H1 (cell line): Measurements from ENCODE around the gene LYPD4. TPM values are rescaled to one million over a fixed set of nuclear protein-coding genes. Genes with fewer than 3 reads are reported as not detected.

ENCODE experiments used
- CTCF ChIA-PET: fragments of 300-600 bp; sonication (Branson Sonifier 250); formaldehyde crosslinking; loops from one replicate; lab custom pipeline; 2021; ENCODE audit not compliant: partially characterized antibody; lab: Charles Lee
- POLR2A ChIA-PET: fragments of 300-600 bp; sonication (Branson Sonifier 250); formaldehyde crosslinking; loops from one replicate; lab custom pipeline; 2021; ENCODE audit warnings: inconsistent platforms; ENCODE audit not compliant: partially characterized antibody; lab: Charles Lee
- DNase-seq, 2 experiments: peaks; one replicate each; pipeline versions ENCODE4 v3.0.0 to v3.0.0-alpha.2; 2010 to 2022; ENCODE audit warnings: low spot score in 2 of 2, low read depth in 1 of 2, mixed read lengths in 1 of 2
- FAIRE-seq: peaks from 2 replicates; lab custom pipeline; 2011; peaks lifted over from hg19 to GRCh38; lab: Jason Lieb, UNC
- H2AFZ ChIP-seq: 2 replicates; pipeline ENCODE4 v1.8.1; 2012; ENCODE audit warnings: low read length, inconsistent platforms
- H2AK5ac ChIP-seq: 2 replicates; pipeline ENCODE4 v1.6.1; 2013; ENCODE audit warnings: low read depth, low read length
- H2BK120ac ChIP-seq: replicated peaks from 2 replicates; pipeline ENCODE3; 2013; ENCODE audit warnings: low read depth, low read length, inconsistent platforms
- H2BK12ac ChIP-seq: 2 replicates; pipeline ENCODE4 v1.6.1; 2013; ENCODE audit warnings: low read depth, low read length
- H2BK15ac ChIP-seq: 2 replicates; pipeline ENCODE4 v1.6.1; 2013; ENCODE audit warnings: low read length
- H2BK20ac ChIP-seq: 2 replicates; pipeline ENCODE4 v1.6.1; 2013; ENCODE audit warnings: low read length
- H2BK5ac ChIP-seq: 2 replicates; pipeline ENCODE4 v1.6.1; 2013; ENCODE audit warnings: low read depth, low read length
- H3K14ac ChIP-seq: 2 replicates; pipeline ENCODE4 v1.6.1; 2013; ENCODE audit warnings: inconsistent platforms; ENCODE audit not compliant: insufficient read length
- H3K18ac ChIP-seq: 2 replicates; pipeline ENCODE4 v1.6.1; 2013; ENCODE audit warnings: low read length; ENCODE audit errors: extremely low read depth
- H3K23ac ChIP-seq: 2 replicates; pipeline ENCODE4 v1.6.1; 2013; ENCODE audit warnings: inconsistent platforms; ENCODE audit not compliant: insufficient read length
- H3K23me2 ChIP-seq: 2 replicates; pipeline ENCODE4 v1.6.1; 2013; ENCODE audit warnings: low read depth, low read length
- H3K27ac ChIP-seq: 2 replicates; pipeline ENCODE4 v1.6.1; 2011; ENCODE audit warnings: low read depth, low read length, inconsistent platforms
- H3K27me3 ChIP-seq, 4 experiments: replicated peaks in 1 of 4; 1 replicate in 1 of 4; 2 replicates in 3 of 4; pipeline versions ENCODE4 v1.6.1 to v1.8.1; 2011 to 2013; ENCODE audit warnings: low read length in 3 of 4, mild to moderate bottlenecking in 3 of 4, inconsistent platforms in 2 of 4, mixed read lengths in 2 of 4, moderate library complexity in 1 of 4; ENCODE audit not compliant: control insufficient read depth in 3 of 4, insufficient read depth in 3 of 4; ENCODE audit errors: extremely low read depth in 1 of 4
- H3K36me3 ChIP-seq, 4 experiments: 2 replicates each; pipeline versions ENCODE4 v1.6.1 to v1.8.1; 2011 to 2013; ENCODE audit warnings: mild to moderate bottlenecking in 4 of 4, low read length in 3 of 4, moderate library complexity in 2 of 4, control low read depth in 1 of 4, inconsistent platforms in 1 of 4; ENCODE audit not compliant: insufficient read depth in 4 of 4, control insufficient read depth in 2 of 4
- H3K4ac ChIP-seq: replicated peaks from 2 replicates; pipeline ENCODE3; 2013; ENCODE audit warnings: low read length, low read depth, mixed read lengths, inconsistent platforms; ENCODE audit not compliant: insufficient read length
- H3K4me1 ChIP-seq, 4 experiments: replicated peaks in 1 of 4; 1 replicate in 1 of 4; 2 replicates in 3 of 4; pipeline versions ENCODE4 v1.6.1 to v1.8.1; 2011 to 2013; ENCODE audit warnings: low read length in 3 of 4, inconsistent platforms in 2 of 4, mixed read lengths in 1 of 4; ENCODE audit not compliant: insufficient read depth in 4 of 4, control insufficient read depth in 3 of 4
- H3K4me2 ChIP-seq, 2 experiments: 2 replicates each; pipeline versions ENCODE4 v1.6.1 to v1.8.1; 2011 to 2013; ENCODE audit warnings: low read depth in 2 of 2, low read length in 2 of 2, control low read depth in 1 of 2, inconsistent platforms in 1 of 2, mild to moderate bottlenecking in 1 of 2; ENCODE audit not compliant: insufficient read depth in 1 of 2
- H3K4me3 ChIP-seq, 4 experiments: fragments of 200-600, 300-600 bp in 1 of 4; sonication (generic), shearing (Covaris generic), sonication (Bioruptor Twin) in 1 of 4; 2 replicates each; pipeline versions ENCODE4 v1.5.1 to v1.8.1; 2011 to 2016; ENCODE audit warnings: low read length in 4 of 4, low read depth in 3 of 4, control low read depth in 2 of 4, inconsistent platforms in 2 of 4, mild to moderate bottlenecking in 2 of 4, mixed read lengths in 1 of 4, moderate library complexity in 1 of 4; ENCODE audit not compliant: insufficient read depth in 2 of 4; ENCODE audit errors: extremely low read depth in 1 of 4
- H3K56ac ChIP-seq: replicated peaks from 2 replicates; pipeline ENCODE3; 2013; ENCODE audit warnings: low read depth, mild to moderate bottlenecking, mixed read lengths, low read length, inconsistent platforms; ENCODE audit not compliant: insufficient read length
- H3K79me1 ChIP-seq: 2 replicates; pipeline ENCODE4 v1.6.1; 2013; ENCODE audit warnings: low read depth, low read length, control low read depth
- H3K79me2 ChIP-seq, 2 experiments: 2 replicates each; pipeline versions ENCODE4 v1.6.1 to v1.8.1; 2012 to 2013; ENCODE audit warnings: low read length in 2 of 2, mild to moderate bottlenecking in 2 of 2, inconsistent platforms in 1 of 2; ENCODE audit not compliant: insufficient read depth in 2 of 2, control insufficient read depth in 1 of 2
- H3K9ac ChIP-seq, 4 experiments: replicated peaks in 1 of 4; 1 replicate in 1 of 4; 2 replicates in 3 of 4; pipeline versions ENCODE4 v1.6.1 to v1.8.1; 2011 to 2013; ENCODE audit warnings: low read depth in 3 of 4, low read length in 3 of 4, control low read depth in 2 of 4, mild to moderate bottlenecking in 2 of 4, moderate library complexity in 2 of 4, inconsistent platforms in 1 of 4; ENCODE audit errors: extremely low read depth in 1 of 4
- H3K9me3 ChIP-seq, 2 experiments: 2 replicates each; pipeline versions ENCODE4 v1.6.1 to v1.8.1; 2012 to 2013; ENCODE audit warnings: mild to moderate bottlenecking in 2 of 2, moderate library complexity in 2 of 2, control low read depth in 1 of 2, inconsistent platforms in 1 of 2, low read depth in 1 of 2, low read length in 1 of 2, mixed read lengths in 1 of 2; ENCODE audit not compliant: insufficient read depth in 2 of 2
- H4K20me1 ChIP-seq, 2 experiments: replicated peaks in 1 of 2; 2 replicates each; pipeline versions ENCODE3 to v1.8.1; 2011 to 2013; ENCODE audit warnings: inconsistent platforms in 2 of 2, low read length in 2 of 2, mild to moderate bottlenecking in 1 of 2; ENCODE audit not compliant: insufficient read depth in 2 of 2, control insufficient read depth in 1 of 2
- H4K5ac ChIP-seq: 2 replicates; pipeline ENCODE4 v1.6.1; 2013; ENCODE audit warnings: low read length, low read depth, mixed read lengths, inconsistent platforms; ENCODE audit not compliant: insufficient read length
- H4K8ac ChIP-seq: 2 replicates; pipeline ENCODE4 v1.8.0; 2013; ENCODE audit warnings: mild to moderate bottlenecking, moderate library complexity, low read length, inconsistent platforms; ENCODE audit not compliant: insufficient read depth; ENCODE audit errors: extremely low read depth
- H4K91ac ChIP-seq: replicated peaks from 2 replicates; pipeline ENCODE3; 2013; ENCODE audit warnings: low read length, mixed read lengths, inconsistent platforms; ENCODE audit not compliant: insufficient read length
- CTBP2 ChIP-seq: IDR thresholded peaks from 2 replicates; pipeline ENCODE4 v1.7.0; 2011; ENCODE audit warnings: borderline replicate concordance, mild to moderate bottlenecking, moderate library complexity, mixed read lengths, low read length; ENCODE audit not compliant: insufficient read depth, insufficient read length
- HDAC2 ChIP-seq, 2 experiments: fragments of 300-600 bp in 1 of 2; sonication (generic) in 1 of 2; IDR thresholded peaks; 2 replicates each; pipeline ENCODE4 v1.6.1; 2011 to 2012; ENCODE audit warnings: low read depth in 2 of 2, low read length in 2 of 2, mild to moderate bottlenecking in 2 of 2, moderate library complexity in 2 of 2, borderline replicate concordance in 1 of 2, inconsistent platforms in 1 of 2
- POLR2A ChIP-seq, 2 experiments: IDR thresholded peaks; 1 replicate in 1 of 2; 2 replicates in 1 of 2; pipeline ENCODE4 v1.6.1; 2011; ENCODE audit warnings: low read depth in 2 of 2, low read length in 2 of 2, mild to moderate bottlenecking in 2 of 2; ENCODE audit errors: control extremely low read depth in 1 of 2
- POLR2AphosphoS5 ChIP-seq: IDR thresholded peaks from 2 replicates; pipeline ENCODE4 v1.6.1; 2011; ENCODE audit warnings: low read depth, low read length
- WGBS, 2 experiments: shearing (Covaris generic) in 1 of 2; methylation state at CpG; one replicate each; pipeline versions ENCODE4 v1.1.6 to v1.1.7; 2013 to 2015; ENCODE audit warnings: low lambda C conversion rate in 2 of 2, mixed read lengths in 2 of 2, inconsistent platforms in 1 of 2, low coverage in 1 of 2, missing lambda C conversion rate in 1 of 2; ENCODE audit not compliant: insufficient replicate concordance in 2 of 2, insufficient coverage in 1 of 2, insufficient read length in 1 of 2; ENCODE audit errors: extremely low coverage in 1 of 2, missing lambda C conversion rate in 1 of 2; 5-methylcytosine and 5-hydroxymethylcytosine counted together
- polyA plus RNA-seq, 7 experiments: library from polyadenylated mRNA; depleted of rRNA in 3 of 7; stranded (reverse) in 5 of 7; unstranded in 2 of 7; fragments of >200 nt in 5 of 7; fragments of 200-250 nt in 2 of 7; gene quantifications; 1 replicate in 5 of 7; 2 replicates in 1 of 7; 4 replicates in 1 of 7; pipeline versions ENCODE4 v1.2.1 to v1.2.3, GENCODE V29; 2011 to 2013; ENCODE audit warnings: missing spikeins in 2 of 7, mixed read lengths in 2 of 7
- total RNA-seq: library from RNA; stranded (reverse); fragmentation: NEBNext Ultra II Directional; extraction: Animal tissue kit (Norgen Biotek cat#: 25700); gene quantifications from 2 replicates; pipeline ENCODE4 v1.2.1, GENCODE V29; 2021

The LYPD4 gene
- total and polyA plus RNA-seq, 2 of the 8 experiments (the other 6 are each of a cell fraction or from before 2014, with no cell fraction given): 0.06 TPM; not detected in 1

DNA sequence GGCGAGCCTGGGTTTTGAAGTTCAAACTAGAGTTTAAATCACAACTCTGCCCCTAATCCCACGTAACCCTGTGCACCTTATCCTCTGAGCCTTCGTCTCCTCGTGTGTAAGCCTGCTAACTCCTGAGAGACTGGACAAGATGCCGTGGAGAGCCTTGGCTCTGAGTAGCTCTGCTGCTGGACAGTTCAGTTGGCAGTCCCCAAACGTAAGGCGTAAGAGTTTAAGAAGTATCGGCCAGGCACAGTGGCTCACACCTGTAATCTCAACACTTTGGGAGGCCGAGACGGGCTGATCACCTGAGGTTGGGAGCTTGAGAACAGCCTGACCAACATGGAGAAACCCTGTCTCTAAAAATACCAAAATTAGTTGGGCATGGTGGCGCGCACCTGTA is 27.9 kb upstream of the LYPD4 start:
- no peak overlapping the region for H2BK12ac ChIP-seq
- no peaks in the 10 kb centered on the region for H3K23me2 ChIP-seq
- H3K4ac ChIP-seq: no peak overlapping the region
- no peak for FAIRE-seq
- H2BK5ac ChIP-seq: no peak overlapping the region
- H3K56ac ChIP-seq: no peak overlapping the region
- peaks cover 23 to 28% of the 10 kb centered on the region in 2 experiments for H4K20me1 ChIP-seq
- H3K4me1 ChIP-seq: peaks cover 0 to 2% (median under 1%) of the 10 kb centered on the region in 4 experiments; a peak in 3 of 7 replicates
- H4K5ac ChIP-seq: no peak overlapping the region
- no peak overlapping the region for H2AFZ ChIP-seq
- H3K14ac ChIP-seq: no peak overlapping the region
- H4K8ac ChIP-seq: no peak overlapping the region
- ChIA-PET CTCF (interaction anchor here (0.9 to 5.0 kb wide), 20 partner anchors 8 to 212 kb away, joined by 3 to 37 read pairs (median 8); partner anchors contain the start of genes ERFL, RABAC1 and RPS19), POLR2A (interaction anchor here (0.7 to 13.9 kb wide), 21 partner anchors 7 to 480 kb away, joined by 3 to 298 read pairs (median 9); partner anchors contain the start of genes ARHGEF1, ERFL, RABAC1 and RPS19)
- peak; percentile 74 for TF ChIP-seq POLR2AphosphoS5
- TF ChIP-seq POLR2A (IDR thresholded peaks at IDR 0.05; ENCODE audit: control extremely low read depth in 1 of 2, low read depth in 2 of 2, low read length in 2 of 2): peak in 1 of 2 experiments; percentile 31; a peak in 2 of 3 replicates
- no peak for TF ChIP-seq CTBP2
- TF ChIP-seq HDAC2 (IDR thresholded peaks at IDR 0.05; ENCODE audit: borderline replicate concordance in 1 of 2, low read depth in 2 of 2, low read length in 2 of 2): no peak
- 85% methylated on average over 12 of the region's 12 CpGs; no CpG with 5 or more reads in 1 of the 2 experiments for WGBS, 2 experiments
- H2BK15ac ChIP-seq: no peak overlapping the region
- no peak for DNase-seq
- no peaks in the 10 kb centered on the region for H3K27me3 ChIP-seq
- H2BK20ac ChIP-seq: no peak overlapping the region
- H3K27ac ChIP-seq: 0 out of 2 replicates have a peak overlapping the region, but pooled peaks have one; percentile 41
- no peak overlapping the region for H2BK120ac ChIP-seq
- no peak overlapping the region for H2AK5ac ChIP-seq
- peaks cover 5% of the 10 kb centered on the region for H3K79me1 ChIP-seq
- no peak overlapping the region for H3K18ac ChIP-seq
- no peak overlapping the region for H4K91ac ChIP-seq
- no peak overlapping the region for H3K4me2 ChIP-seq
- H3K23ac ChIP-seq: no peak overlapping the region
- H3K4me3 ChIP-seq: no peak overlapping the region
- peaks cover 0 to 9% of the 10 kb centered on the region in 2 experiments; a peak in 1 of 4 replicates for H3K79me2 ChIP-seq
- no peaks in the 10 kb centered on the region for H3K9me3 ChIP-seq
- H3K36me3 ChIP-seq: peaks cover 21 to 48% (median 39%) of the 10 kb centered on the region in 4 experiments
- H3K9ac ChIP-seq: no peak overlapping the region
